ENCODE measurements around the gene MELK.

DNA sequence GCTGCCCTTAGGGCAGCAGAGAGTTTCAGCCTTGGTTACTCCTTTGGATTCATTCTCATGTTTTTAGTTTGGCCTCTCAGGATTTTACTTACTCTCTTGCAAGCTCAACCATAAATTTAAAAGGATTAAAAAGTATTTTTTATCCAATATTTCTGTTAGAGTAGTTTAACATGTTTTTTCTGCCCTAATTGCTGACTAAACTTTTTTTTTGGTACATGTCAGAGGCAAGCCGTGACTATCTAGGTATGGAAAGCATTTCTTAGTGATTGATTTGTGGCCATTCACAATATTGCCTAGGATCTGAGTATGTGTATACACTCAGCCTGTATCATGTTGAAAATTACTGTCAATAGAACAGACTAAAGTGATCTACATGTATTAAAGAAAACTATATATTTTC, 92.1 kb downstream of the MELK start:
- TF ChIP-seq POLR2A (IDR thresholded peaks at IDR 0.05; ENCODE audit: borderline replicate concordance, extremely low read depth, insufficient read depth, insufficient read length) (no peak), ZNF274 (IDR thresholded peaks at IDR 0.05; ENCODE audit: low read depth, low read length) (no peak), EZH2phosphoT487 (IDR thresholded peaks at IDR 0.05; ENCODE audit: borderline replicate concordance) (no peak), SRF (IDR thresholded peaks at IDR 0.05; ENCODE audit: low read depth) (no peak), EZH2 (IDR thresholded peaks at IDR 0.05) (no peak), FOSL1 (IDR thresholded peaks at IDR 0.05; ENCODE audit: low read depth) (no peak), TCF7L2 (IDR thresholded peaks at IDR 0.05; ENCODE audit: borderline replicate concordance, extremely low read depth, insufficient read depth, insufficient read length) (no peak), POLR2AphosphoS5 (IDR thresholded peaks at IDR 0.05; ENCODE audit: low read depth, low read length) (no peak), CBX3 (IDR thresholded peaks at IDR 0.05; ENCODE audit: low read depth) (no peak)
- TF ChIP-seq, protein P1, sequence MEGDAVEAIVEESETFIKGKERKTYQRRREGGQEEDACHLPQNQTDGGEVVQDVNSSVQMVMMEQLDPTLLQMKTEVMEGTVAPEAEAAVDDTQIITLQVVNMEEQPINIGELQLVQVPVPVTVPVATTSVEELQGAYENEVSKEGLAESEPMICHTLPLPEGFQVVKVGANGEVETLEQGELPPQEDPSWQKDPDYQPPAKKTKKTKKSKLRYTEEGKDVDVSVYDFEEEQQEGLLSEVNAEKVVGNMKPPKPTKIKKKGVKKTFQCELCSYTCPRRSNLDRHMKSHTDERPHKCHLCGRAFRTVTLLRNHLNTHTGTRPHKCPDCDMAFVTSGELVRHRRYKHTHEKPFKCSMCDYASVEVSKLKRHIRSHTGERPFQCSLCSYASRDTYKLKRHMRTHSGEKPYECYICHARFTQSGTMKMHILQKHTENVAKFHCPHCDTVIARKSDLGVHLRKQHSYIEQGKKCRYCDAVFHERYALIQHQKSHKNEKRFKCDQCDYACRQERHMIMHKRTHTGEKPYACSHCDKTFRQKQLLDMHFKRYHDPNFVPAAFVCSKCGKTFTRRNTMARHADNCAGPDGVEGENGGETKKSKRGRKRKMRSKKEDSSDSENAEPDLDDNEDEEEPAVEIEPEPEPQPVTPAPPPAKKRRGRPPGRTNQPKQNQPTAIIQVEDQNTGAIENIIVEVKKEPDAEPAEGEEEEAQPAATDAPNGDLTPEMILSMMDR (IDR thresholded peaks at IDR 0.05 in 2 of 3, conservative IDR thresholded peaks at IDR 0.05 in 1 of 3; ENCODE audit: borderline replicate concordance in 1 of 3, insufficient read depth in 1 of 3, low read depth in 2 of 3, low read length in 2 of 3) = no peak
- TF ChIP-seq, protein P2, sequence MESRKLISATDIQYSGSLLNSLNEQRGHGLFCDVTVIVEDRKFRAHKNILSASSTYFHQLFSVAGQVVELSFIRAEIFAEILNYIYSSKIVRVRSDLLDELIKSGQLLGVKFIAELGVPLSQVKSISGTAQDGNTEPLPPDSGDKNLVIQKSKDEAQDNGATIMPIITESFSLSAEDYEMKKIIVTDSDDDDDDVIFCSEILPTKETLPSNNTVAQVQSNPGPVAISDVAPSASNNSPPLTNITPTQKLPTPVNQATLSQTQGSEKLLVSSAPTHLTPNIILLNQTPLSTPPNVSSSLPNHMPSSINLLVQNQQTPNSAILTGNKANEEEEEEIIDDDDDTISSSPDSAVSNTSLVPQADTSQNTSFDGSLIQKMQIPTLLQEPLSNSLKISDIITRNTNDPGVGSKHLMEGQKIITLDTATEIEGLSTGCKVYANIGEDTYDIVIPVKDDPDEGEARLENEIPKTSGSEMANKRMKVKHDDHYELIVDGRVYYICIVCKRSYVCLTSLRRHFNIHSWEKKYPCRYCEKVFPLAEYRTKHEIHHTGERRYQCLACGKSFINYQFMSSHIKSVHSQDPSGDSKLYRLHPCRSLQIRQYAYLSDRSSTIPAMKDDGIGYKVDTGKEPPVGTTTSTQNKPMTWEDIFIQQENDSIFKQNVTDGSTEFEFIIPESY (IDR thresholded peaks at IDR 0.05; ENCODE audit: extremely low read depth, insufficient replicate concordance, low read length) = no peak
- TF ChIP-seq, protein P3, sequence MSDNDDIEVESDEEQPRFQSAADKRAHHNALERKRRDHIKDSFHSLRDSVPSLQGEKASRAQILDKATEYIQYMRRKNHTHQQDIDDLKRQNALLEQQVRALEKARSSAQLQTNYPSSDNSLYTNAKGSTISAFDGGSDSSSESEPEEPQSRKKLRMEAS (IDR thresholded peaks at IDR 0.05) = no peak
- TF ChIP-seq, protein P4, sequence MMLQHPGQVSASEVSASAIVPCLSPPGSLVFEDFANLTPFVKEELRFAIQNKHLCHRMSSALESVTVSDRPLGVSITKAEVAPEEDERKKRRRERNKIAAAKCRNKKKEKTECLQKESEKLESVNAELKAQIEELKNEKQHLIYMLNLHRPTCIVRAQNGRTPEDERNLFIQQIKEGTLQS (IDR thresholded peaks at IDR 0.05) = no peak
